RKO (cell line): ENCODE results near the gene TOP1.
"Not testable (repeated sequence)": the region's sequence is repeated elsewhere in the genome, so short reads cannot be mapped to it uniquely, and the experiment has no call there.

ENCODE experiments used
- DNase-seq: peaks from one replicate; pipeline ENCODE4 v3.0.0-alpha.2; 2016; ENCODE audit warnings: low spot score

Gene TOP1

DNA sequence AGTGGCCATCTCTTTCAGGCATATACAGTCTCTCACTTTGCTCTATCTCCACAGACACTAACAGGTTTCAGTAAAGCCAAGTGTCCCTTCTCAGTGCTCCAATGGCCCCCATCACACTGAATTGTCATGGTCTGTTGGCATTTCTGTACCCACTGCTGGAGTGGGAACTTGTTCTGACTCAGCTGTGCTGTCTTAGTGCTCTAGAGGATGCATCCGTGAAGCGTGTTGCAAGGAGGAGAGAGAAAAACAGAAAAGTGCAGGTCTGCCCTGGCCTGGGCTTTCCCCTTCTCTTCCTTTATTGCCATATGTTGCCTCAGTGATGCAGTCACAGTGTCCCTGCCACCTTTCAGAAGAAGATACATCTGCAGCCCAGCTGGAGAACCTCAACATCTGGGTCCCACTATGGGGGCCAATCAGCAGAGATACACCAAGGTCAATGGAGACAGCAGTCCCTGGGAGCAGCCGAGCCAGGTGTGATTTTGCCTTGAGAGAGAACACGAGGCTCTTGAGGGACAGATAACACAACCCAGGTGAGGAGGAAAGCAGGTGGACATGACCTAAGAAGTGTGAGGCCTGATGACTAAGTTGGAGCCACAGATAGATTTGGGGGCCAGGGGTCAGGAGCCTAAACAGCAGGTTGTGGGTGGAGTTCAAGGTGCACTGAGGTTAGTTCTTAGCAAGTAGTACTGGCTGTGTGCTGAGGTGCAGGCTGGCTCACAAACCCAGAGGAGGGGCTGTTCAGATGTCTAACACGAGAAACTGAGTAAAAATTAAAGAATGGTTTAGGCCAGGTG, 103.2 kb downstream of the TOP1 start:
- DNase-seq, result no peak

DNA sequence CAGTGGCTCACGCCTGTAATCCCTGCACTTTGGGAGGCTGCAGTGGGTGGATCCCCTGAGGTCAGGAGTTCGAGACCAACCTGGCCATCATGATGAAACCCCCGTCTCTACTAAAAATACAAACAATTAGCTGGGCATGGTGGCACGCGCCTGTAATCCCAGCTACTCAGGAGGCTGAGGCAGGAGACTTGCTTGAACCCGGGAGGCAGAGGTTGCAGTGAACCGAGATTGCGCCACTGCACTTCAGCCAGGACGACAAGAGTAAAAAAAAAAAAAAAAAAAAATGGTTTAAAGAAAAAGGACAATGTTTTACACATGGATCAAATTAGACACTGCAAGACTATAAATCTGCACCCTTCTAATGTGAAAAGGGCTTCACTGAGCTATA, 103.8 kb downstream of the TOP1 start:
- not testable (repeated sequence) for DNase-seq

DNA sequence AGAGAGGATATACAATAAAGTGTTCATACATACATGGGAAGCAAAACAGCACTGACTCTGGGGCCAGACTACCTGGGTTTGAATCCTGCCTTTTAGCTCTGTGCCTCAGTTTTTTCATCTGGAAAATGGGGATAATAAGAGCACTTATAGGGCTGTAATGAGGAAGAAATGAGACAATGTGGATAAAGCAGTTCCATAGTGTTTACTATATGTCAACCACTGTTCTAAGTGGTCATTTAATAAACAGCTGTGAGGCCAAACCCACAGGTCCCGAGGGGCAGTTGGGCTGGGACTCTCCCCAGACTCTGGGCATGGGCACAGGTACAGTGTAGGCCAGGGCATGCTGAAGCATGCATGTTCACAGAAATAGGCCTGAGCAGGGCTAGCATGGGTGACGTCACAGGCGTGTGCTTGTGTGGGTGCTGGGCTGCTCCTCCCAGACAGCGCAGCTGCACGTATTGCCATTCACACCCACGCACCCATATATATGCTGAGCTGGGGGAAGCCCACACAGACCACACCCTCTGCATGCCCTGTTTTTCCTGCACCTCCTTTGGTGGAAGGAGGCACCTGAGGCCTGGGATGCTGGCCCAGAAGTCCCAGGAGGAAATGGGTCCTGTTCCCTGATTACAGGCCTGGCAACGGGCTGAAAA, 105.2 kb downstream of the TOP1 start:
- no peak for DNase-seq

DNA sequence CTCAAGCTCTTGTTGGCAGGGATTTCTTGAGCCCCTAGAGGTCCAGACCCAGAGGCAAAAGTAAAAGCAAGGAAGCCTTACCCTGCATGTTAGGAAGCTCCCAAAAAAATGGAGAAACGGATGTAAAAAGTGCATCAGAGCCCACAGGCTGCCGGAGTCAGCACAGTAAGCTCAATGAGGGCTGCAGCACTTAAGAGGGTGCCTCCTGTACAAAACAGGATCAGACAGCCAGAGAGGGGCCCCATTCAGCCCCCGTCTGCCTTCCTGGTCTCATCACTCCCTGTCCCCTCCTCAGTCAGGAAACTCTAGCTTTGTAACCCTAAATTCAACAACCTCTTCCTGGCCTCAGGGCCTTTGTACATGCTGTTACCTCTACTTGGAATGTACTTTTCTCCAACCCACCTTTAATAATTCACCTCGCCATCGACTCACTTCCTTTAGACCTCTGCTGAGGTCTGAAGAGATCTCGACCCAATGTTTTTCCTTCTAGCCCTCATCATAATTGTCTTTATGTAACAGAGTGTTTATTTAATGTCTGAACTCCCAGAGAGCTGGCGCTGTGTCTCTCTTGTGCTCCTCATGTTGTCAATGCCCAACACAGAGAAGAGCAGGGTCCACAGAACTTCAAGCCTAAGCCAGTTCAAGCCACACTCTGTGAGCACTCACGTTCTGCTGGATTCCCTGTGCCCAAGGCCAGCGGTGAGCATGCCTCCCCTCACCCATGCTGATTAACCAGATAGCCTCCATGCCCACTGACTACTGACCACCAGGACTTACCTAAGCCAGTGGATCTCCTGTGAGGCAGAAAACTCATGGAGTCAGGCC, 106.0 kb downstream of the TOP1 start:
- no peak for DNase-seq

DNA sequence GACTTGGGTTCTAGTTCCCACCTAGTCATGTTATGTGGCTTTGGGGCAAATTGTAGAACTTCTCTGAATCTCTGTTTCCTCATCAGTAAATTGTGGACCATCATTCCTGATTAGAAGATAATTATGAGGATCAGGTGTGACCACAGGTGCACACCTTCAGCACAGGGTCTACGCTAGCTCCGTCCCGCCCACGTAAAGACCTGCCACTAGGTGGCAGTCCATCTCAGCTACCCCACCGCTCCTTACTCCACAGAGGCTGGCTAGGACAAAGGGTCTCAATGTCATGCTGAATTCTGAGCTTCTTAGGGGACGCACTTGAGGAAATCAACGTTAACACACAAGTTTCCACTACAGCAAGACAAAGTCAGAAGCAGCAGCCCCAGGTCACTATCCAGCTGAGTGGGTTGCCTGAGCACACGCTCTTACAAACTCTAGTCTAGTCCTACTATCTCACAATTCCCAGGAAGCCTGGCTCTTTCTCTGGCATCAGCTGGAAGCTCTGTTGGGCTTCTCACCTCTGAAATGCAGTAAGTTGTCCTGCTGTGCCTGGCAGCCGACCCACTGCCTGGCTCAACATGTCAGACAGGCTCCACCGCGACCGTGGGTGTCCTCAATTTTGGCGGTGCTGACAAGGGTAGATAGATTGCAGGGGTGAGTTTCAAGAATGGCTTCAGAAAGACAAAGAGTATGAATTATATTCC, 106.7 kb downstream of the TOP1 start:
- DNase-seq, result no peak

DNA sequence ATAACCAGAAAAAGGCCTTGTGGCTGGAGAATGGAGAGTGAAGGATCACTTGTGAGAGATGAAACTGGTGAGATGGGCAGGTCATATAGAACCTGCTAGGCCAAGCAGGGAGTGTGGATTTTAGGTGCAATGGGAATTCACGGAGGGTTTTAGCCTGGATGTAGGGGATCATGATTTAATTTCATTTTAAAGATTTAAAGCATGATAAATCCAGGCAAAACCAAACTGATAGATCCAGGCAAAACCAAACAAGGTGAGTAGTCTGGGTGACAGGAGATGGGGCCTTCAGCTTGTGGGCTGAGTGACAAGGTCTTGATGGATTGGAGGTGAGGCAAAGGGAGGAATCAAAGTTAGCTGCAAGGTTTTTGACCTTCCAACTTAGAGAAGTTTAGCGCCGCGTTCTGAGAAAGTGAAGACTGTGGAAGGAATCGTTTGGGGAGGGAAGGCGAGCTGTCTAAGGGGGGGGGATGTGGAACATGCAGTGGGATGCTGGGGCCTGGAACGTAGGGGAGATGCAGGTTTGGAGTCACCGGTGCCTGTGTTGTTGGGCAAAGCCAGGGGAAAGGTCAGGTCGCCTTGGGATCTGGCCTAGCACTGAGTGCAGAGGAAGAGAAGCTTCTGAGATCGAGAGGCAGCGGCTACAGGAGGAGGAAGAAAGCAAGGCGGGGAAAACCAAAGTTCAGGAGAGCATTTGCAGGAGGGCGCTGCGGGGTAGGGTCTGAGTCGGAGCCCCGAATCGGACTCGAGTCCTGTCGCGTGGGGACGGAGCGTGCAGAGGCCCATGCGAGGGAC, 107.5 kb downstream of the TOP1 start:
- no peak for DNase-seq

DNA sequence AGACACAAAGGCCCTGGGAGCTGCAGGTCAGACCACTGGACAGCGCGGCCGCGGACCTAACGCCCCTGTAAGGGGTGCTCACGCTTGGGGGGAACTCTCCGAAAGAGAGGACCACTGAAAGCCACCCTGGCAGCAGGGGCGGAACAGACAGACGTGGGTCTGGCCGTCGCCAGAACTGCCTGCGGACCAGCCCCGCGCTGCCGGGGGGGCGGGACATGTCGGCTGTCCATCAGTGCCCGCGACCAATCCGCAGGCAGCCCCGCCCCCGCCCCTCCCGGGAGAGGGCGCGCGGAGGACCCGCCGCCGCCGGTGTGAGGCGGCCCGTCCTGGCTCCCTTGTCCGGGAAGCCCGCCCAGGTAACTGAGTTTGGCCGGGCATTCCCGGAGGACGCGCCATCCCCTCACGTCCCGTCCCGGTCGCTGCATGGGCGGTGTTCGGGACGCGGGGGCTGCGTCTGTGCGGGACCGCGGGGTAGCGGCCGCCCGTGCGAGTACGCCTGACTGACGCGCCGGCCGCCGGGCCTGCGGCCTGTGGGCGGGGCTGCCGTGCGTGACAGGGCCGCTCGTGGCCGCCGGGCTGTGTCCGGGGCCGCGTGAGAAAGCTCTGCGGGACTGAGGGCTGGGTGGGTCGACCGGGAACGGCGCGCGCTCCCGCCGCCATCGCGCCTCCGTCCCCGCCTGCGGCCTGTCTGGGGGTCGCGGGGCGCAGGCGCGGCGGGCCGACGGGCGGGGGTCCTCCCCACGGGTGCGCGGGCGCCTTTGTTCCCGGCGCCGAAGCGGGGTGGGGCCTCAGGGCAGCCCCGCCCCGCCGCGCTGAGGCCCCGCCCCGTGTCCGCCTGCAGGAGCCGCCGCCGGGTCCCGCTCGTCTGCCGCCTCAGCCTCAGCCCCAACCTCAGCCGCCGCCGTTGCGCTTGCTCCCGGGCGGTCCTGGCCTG, 108.3 kb downstream of the TOP1 start, which contains the start of gene PLCG1:
PLCG1 (plus strand) TSS at position 864 of the 934 bp plus-strand sequence. CDS start 99 bp downstream, outside the sequence.
- peak; percentile 87 for DNase-seq

DNA sequence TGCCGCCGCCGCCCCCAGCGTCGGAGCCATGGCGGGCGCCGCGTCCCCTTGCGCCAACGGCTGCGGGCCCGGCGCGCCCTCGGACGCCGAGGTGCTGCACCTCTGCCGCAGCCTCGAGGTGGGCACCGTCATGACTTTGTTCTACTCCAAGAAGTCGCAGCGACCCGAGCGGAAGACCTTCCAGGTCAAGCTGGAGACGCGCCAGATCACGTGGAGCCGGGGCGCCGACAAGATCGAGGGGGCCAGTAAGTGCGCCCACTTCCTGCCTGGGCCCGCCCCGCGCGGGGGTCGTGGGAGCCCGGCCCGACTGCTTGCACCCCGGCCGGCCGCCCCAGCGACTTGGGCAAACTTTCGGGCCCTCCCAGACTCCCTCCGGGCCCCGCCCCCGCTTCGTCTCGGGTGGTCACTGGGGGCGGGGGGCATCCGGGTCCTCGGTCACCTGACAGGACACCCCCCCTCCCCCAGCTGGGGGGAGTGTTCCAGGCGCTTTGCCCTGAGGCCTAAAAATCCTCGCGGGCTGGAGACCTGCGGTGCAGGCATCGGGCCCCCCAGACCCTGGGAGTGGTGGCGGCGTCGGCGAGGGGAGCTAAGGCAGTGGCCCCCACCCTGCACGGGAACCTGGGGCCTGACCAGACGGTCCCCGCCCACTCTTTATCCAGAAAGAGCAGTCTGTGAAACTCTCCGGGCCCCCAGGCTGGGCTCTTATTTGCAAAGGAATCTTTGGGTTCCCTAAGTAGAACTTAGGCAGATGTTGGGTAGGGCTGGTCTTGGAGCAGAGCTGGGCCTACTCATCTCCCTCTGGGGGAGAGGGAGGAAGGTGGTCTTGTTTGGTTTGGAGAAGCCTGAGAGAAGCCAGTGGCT, 109.2 kb downstream of the TOP1 start:
- peak; percentile 83 for DNase-seq

DNA sequence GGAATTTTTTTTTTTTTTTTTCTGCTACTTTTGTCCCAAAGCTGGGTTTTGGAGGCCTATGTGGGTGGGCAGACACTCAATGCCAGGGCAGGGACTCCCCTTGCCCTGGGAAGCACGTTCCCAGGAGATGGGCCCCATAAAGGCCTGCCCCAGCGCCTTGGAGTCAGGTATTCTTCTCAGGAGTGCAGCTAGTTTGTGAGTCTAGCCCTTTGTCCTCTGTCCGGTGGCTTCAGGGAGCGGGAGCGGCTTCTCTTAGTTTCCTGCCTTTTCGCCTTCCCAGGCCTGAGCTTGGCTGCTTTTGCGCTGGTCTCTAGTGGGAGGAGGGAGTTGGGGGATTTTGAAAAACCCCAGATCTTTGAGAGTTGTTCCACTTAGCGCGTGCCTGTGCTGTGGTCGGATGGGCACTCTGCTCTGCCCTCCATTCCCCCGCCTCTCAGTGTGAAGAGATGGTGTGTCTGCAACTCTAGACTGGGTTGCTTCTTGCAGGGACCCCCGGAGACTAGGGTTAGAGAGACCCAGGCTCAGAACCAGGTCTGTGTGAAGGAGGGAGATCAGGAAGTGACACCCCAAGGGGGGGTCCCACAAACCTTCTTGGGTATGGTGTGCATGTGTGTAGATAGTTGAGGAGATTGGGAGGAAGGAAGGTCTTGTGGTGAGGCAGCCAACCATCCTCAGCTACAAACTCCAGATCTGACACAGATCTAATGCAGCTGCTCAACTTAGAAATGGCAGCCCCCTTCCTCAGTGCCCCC, 110.0 kb downstream of the TOP1 start:
- DNase-seq, result peak; percentile 44

DNA sequence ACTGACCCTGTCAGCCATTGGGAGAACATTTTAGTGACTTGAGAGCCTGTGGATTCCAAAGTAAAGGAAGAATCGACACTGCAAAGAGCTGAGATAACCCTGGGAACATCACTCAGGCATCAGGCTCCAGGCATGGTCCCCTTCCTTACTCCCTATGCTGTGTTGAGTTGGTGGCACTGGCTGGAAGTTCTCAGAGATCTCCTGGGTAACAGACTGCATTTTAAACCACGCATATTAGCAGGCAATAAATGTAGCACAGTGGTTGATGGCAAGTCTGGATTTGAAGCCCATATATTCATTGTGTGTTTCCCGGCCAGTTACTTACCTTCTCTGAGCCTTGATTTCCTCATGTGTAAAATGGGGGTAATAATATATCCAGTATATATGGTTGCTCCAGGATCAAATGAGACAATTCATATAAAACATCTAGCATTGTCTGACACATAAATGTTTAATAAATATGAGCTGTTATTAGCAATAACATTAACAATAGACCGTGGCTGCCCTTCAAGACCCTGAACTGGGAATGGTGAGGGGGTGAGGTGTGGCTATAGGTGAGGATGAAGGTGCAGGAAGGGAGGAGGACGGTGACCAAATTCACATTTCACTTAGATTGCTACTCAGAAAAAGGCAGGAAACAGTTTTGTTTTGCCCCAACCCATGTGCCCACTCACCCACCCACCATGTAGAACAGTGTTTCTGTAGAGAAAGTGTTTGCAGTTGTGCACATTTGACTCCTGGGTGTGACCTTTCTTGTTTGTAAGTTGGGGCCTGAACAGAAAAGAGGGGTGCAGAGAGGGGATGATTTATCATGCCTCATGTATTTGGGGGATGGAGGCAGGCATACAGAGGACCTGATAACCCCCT, 110.8 kb downstream of the TOP1 start:
- DNase-seq, result no peak

DNA sequence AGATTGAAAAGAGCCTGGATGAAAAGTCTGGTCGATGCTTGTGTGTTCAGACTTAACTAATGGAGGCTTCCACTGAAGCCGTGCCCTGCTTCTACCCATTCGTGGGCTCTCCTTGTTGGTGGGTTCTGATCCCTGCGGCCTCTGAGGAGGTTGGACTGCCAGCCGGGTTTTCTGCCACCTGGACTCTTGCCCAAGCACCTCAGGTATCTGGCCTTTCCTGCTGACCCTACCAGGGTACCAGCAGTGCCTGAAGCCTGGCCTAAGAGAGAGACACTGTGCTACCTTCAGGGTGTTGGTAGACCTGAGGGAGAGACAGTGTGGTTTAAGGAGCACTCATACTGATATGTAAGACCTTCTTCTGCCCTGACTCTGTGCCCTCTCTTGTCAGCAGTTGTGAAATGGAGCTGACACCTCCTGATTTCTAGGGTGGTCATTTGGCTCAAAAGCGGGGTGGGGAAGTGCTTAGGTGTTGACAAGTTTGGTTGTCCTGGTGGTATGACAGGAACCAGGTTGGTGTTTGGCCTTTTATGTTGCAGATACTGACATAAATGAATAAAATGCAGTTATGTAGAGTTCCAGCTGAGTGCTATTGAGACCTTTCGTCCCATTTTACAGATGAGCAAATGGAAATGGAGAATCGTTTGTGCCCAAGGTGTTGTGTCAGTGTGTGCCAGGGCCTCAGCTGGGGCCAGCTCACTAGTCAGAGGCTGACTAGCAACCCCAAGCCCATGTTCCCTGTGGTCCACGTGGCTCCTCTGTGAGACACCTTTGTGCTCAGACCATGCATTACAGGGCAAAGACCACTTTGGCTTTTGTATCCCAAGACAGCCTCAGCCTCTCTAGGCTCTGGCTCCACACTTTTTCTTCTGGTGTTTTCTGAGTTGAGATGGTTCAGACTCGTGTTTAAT, 111.9 kb downstream of the TOP1 start:
- no peak for DNase-seq

DNA sequence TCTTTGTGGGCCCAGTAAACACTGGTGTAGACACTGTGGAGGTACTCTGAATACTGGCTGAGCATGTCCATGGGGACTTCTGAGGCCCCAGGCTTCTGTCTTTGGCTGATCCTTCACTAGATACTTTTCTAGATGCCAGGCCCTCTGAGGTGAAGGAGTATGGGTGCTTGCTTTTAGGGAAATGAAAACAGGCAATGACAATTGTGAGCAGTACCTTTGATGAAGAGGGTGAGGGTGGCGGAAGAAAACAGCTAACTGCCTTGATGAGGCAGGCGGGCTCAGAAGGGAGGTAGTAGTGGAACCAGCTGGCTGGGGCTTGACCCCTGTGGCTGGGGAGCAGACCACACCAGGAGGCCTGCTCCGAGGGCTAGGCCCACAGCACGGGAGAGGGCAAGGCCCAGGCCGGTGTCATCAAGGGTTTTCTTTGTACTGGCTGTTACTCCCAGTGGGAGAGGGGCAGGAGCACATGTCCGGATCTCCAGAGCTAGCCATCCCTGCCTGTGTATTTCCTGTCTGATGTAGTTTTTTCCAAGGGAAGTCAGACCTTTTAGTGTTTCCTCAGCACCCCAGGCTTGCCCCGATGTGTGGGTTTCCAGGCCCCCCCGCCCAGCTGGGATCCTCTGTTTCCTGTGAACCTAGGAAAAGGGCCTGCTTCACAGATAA, 112.7 kb downstream of the TOP1 start:
- DNase-seq, result no peak

DNA sequence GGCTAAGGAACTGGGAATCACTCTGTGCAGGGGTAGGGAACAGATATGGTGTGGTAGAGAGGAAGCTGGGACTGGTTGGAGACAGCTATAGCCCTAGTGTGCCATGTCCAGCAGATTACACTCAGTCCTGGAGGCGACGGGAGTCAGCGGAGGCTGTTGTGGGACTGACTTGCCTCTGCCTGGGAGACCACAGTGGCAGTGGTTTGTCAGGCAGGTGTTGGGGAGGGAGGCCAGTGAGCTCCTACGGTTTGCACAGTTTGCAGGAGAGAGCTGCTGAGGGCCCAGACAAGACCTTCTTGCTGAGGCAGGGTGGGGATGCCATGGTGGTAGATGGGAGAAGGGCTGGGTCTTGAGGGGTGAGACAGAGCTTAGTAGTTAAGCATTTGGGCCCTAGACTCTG, 113.6 kb downstream of the TOP1 start:
- no peak for DNase-seq

DNA sequence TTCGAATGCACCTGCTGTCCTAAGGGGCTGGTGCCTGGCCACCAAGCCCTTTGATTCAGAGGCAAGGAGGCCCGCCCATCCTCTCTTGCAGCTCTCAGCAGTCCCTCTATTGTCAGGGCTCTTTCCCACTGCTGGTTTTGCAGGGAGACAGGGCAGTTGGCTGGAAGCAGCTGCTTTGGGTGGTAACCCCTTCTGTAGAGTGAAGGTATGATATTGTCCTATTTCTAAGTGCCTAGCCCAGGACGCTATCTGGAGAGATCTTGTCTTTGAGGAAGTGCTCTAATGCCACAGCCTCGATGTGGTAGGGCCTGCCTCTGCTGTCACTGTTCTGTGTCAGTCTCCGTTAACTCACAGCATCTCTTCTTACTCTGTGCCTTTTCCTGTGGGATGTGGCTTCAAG, 114.3 kb downstream of the TOP1 start:
- DNase-seq, result no peak

DNA sequence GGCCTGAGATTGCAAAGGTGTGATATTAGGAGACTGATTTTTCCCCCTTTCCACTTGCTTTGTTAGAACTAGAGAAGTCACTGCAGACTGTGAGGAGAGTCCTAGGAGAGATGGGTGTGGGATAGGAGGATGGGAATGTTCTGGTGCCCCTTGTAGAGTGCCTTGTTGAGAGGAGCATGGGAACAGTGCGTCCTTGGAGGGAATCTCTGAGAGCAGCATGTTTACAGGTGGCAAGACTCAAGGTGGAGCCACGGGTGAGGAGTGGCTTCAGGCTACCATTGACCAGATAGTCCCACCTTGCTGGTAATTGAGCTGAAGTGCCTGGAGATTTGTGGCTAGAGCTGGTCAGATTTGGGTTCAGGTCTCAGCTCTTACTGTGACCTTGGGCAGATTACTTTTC, 114.7 kb downstream of the TOP1 start:
- DNase-seq, result no peak

DNA sequence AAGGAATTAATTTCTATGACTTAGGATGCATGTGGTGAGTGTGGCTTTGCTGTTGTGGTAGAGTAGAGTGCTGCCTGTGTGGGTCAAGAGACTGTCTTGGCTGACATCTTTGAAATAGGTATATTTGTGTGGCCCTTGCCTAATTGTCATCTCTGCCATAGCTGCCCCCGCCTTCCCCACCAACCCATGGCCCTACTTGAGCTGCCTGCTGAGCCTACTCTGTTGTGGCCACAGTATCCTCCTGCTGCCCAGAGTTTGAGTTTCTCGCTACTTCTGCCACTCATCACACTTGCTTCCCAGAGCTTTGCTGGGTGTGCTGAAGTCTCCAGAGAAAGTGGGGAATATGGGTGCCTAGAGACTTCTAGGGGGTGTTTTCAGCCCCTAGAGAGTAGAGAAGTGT, 116.7 kb downstream of the TOP1 start:
- DNase-seq, result no peak
